MM.1S (cell line): ENCODE measurements around the gene N4BP2L2.

ENCODE experiments used
- DNase-seq: peaks from one replicate; pipeline ENCODE4 v3.0.0-alpha.2; 2015
- H2AFZ ChIP-seq: fragments of 300-600 bp; sonication (generic); 2 replicates; pipeline ENCODE4 v1.6.0; 2016; ENCODE audit warnings: antibody characterized with exemption, low read length
- H3F3A ChIP-seq: fragments of 300-600 bp; sonication (generic); 2 replicates; pipeline ENCODE4 v1.6.1; 2016; ENCODE audit warnings: mild to moderate bottlenecking, antibody characterized with exemption, low read length, moderate library complexity, mixed read lengths; ENCODE audit not compliant: insufficient read depth
- H3K27ac ChIP-seq: fragments of 300-600 bp; sonication (generic); 2 replicates; pipeline ENCODE4 v1.5.1; 2016; ENCODE audit warnings: mild to moderate bottlenecking, low read length
- H3K27me3 ChIP-seq: fragments of 300-600 bp; sonication (generic); replicated peaks from 2 replicates; pipeline ENCODE4 v1.6.0; 2016; ENCODE audit warnings: low read length; ENCODE audit not compliant: insufficient read depth
- H3K36me3 ChIP-seq: fragments of 300-600 bp; sonication (generic); replicated peaks from 2 replicates; pipeline ENCODE4 v1.6.1; 2016; ENCODE audit warnings: mild to moderate bottlenecking, low read length, mixed read lengths; ENCODE audit not compliant: insufficient read depth
- H3K4me1 ChIP-seq: fragments of 300-600 bp; sonication (generic); 2 replicates; pipeline ENCODE4 v1.6.1; 2016; ENCODE audit warnings: low read length, mixed read lengths
- H3K4me2 ChIP-seq: fragments of 300-600 bp; sonication (generic); 2 replicates; pipeline ENCODE4 v1.6.0; 2016; ENCODE audit warnings: low read depth, low read length
- H3K4me3 ChIP-seq: fragments of 300-600 bp; sonication (generic); 2 replicates; pipeline ENCODE4 v1.5.1; 2016; ENCODE audit warnings: low read length, mixed read lengths
- H3K79me2 ChIP-seq: fragments of 300-600 bp; sonication (generic); 2 replicates; pipeline ENCODE4 v1.6.1; 2016; ENCODE audit warnings: mixed run types, low read length, mixed read lengths
- H3K9ac ChIP-seq: fragments of 300-600 bp; sonication (generic); 2 replicates; pipeline ENCODE4 v1.6.1; 2016; ENCODE audit warnings: low read length, mixed read lengths
- H3K9me2 ChIP-seq: fragments of 300-600 bp; sonication (generic); replicated peaks from 2 replicates; pipeline ENCODE4 v1.6.1; 2016; ENCODE audit warnings: mild to moderate bottlenecking, low read length, mixed read lengths; ENCODE audit not compliant: insufficient read depth
- H3K9me3 ChIP-seq: fragments of 300-600 bp; sonication (generic); replicated peaks from 2 replicates; pipeline ENCODE4 v1.6.1; 2016; ENCODE audit warnings: mild to moderate bottlenecking, low read length, mixed read lengths; ENCODE audit not compliant: insufficient read depth
- H4K20me1 ChIP-seq: fragments of 300-600 bp; sonication (generic); 2 replicates; pipeline ENCODE4 v1.6.1; 2016; ENCODE audit warnings: mild to moderate bottlenecking, low read length, moderate library complexity, mixed read lengths; ENCODE audit not compliant: insufficient read depth
- CTCF ChIP-seq: fragments of 300-600 bp; sonication (generic); IDR thresholded peaks from 2 replicates; pipeline ENCODE4 v1.5.1; 2016; ENCODE audit warnings: antibody characterized with exemption, low read length, mixed read lengths
- EZH2 ChIP-seq: fragments of 300-600 bp; sonication (generic); optimal IDR thresholded peaks from 2 replicates; pipeline ENCODE3; 2017; ENCODE audit warnings: low read depth, mild to moderate bottlenecking, antibody characterized with exemption, low read length, mixed read lengths
- EZH2phosphoT487 ChIP-seq: fragments of 300-600 bp; sonication (generic); IDR thresholded peaks from 2 replicates; pipeline ENCODE4 v1.6.1; 2018; ENCODE audit warnings: antibody characterized with exemption, low read length

N4BP2L2 gene

GRCh38 chr13:32538621-32539246 lies at the start of gene N4BP2L2:
Gene N4BP2L2, minus strand, starts transcription at chr13:32538795. Its CDS starts 1,768 bp downstream, at chr13:32537027.
- Histone ChIP-seq H3K4me2 (peak within 1 kb of the TSS; percentile 56), H3K27me3 (no peaks in the 10 kb centered on the region), H4K20me1 (no peaks in the 10 kb centered on the region), H3K9ac (peak within 1 kb of the TSS; percentile 93), H2AFZ (peak within 1 kb of the TSS; percentile 63), H3K27ac (peak within 1 kb of the TSS; percentile 96), H3K4me1 (peaks cover 4% of the 10 kb centered on the region; the same call in 1 of the 2 replicates), H3K9me2 (no peaks in the 10 kb centered on the region), H3F3A (peaks cover 8% of the 10 kb centered on the region; the same call in 1 of the 2 replicates), H3K9me3 (no peaks in the 10 kb centered on the region), H3K36me3 (no peaks in the 10 kb centered on the region; the same call in 1 of the 2 replicates), H3K4me3 (peak within 1 kb of the TSS; percentile 87), H3K79me2 (peaks cover 39% of the 10 kb centered on the region)
- DNase-seq = peak; percentile 93
- TF ChIP-seq CTCF = peak; percentile 4; the same call in 1 of the 2 replicates
- TF ChIP-seq EZH2phosphoT487 = no peak

GRCh38 chr13:32587811-32588170 lies 49.2 kb upstream of the N4BP2L2 start:
- H3K27ac ChIP-seq = peak overlapping the region; percentile 74; the same call in 1 of the 2 replicates
- H3K9me2 ChIP-seq = no peaks in the 10 kb centered on the region
- peak overlapping the region; percentile 60; the same call in 1 of the 2 replicates for H3K9ac ChIP-seq
- peaks cover 8% of the 10 kb centered on the region for H3F3A ChIP-seq
- peak overlapping the region; percentile 65 for H3K4me2 ChIP-seq
- H4K20me1 ChIP-seq = peaks cover 6% of the 10 kb centered on the region; the same call in 1 of the 2 replicates
- H3K4me3 ChIP-seq = peak overlapping the region; percentile 66
- TF ChIP-seq EZH2 (no peak), EZH2phosphoT487 (no peak), CTCF (no peak)
- H2AFZ ChIP-seq = no peak overlapping the region
- peaks cover 52% of the 10 kb centered on the region for H3K79me2 ChIP-seq
- H3K9me3 ChIP-seq = no peaks in the 10 kb centered on the region
- DNase-seq = peak; percentile 15
- no peaks in the 10 kb centered on the region for H3K27me3 ChIP-seq
- 0 out of 2 replicates have a peak, but pooled peaks cover 2% of the 10 kb centered on the region for H3K4me1 ChIP-seq
- no peaks in the 10 kb centered on the region for H3K36me3 ChIP-seq

- Histone ChIP-seq H3K9me3 (no peaks in the 10 kb centered on the region), H3K4me2 (peak overlapping the region; percentile 65), H3K79me2 (peaks cover 46% of the 10 kb centered on the region), H4K20me1 (peaks cover 6% of the 10 kb centered on the region; the same call in 1 of the 2 replicates), H3K27me3 (no peaks in the 10 kb centered on the region), H3K9me2 (no peaks in the 10 kb centered on the region), H3K9ac (peak overlapping the region; percentile 60), H3K27ac (peak overlapping the region; percentile 74; the same call in 1 of the 2 replicates), H3F3A (peaks cover 8% of the 10 kb centered on the region), H3K4me3 (peak overlapping the region; percentile 66), H2AFZ (no peak overlapping the region), H3K4me1 (0 out of 2 replicates have a peak, but pooled peaks cover 2% of the 10 kb centered on the region), H3K36me3 (no peaks in the 10 kb centered on the region)
- DNase-seq = peak; percentile 54
- TF ChIP-seq EZH2 (no peak), CTCF (no peak), EZH2phosphoT487 (no peak)
These were observed 48.6 kb upstream of the N4BP2L2 start for GRCh38 chr13:32587011-32587810.
